ENCODE data around the gene PDLIM1.

The PDLIM1 gene

GRCh38 chr10:95244152-95244551, 46.7 kb downstream of the PDLIM1 start:
- Histone ChIP-seq H3K9me3 (replicated peaks; ENCODE audit: insufficient read depth, low read length) (no peaks in the 10 kb centered on the region), H3K79me2 (ENCODE audit: low read length) (peaks cover 34% of the 10 kb centered on the region), H3K4me1 (ENCODE audit: low read length) (peaks cover 48% of the 10 kb centered on the region), H3F3A (ENCODE audit: insufficient read depth, low read length) (peaks cover 35% of the 10 kb centered on the region), H2AFZ (ENCODE audit: low read length) (no peak overlapping the region), H3K4me2 (ENCODE audit: low read depth, low read length) (no peak overlapping the region), H3K27ac (ENCODE audit: low read length) (peak overlapping the region; percentile 14; the same call in 1 of the 2 replicates), H4K20me1 (ENCODE audit: insufficient read depth, low read length) (no peaks in the 10 kb centered on the region), H3K36me3 (replicated peaks; ENCODE audit: insufficient read depth, low read length) (no peaks in the 10 kb centered on the region), H3K9me2 (replicated peaks; ENCODE audit: insufficient read depth, low read length) (no peaks in the 10 kb centered on the region), H3K4me3 (ENCODE audit: low read length) (no peak overlapping the region), H3K9ac (ENCODE audit: low read length) (no peak overlapping the region), H3K27me3 (replicated peaks; ENCODE audit: insufficient read depth, low read length) (no peaks in the 10 kb centered on the region)
- TF ChIP-seq EZH2phosphoT487 (IDR thresholded peaks at IDR 0.05; ENCODE audit: low read length) (no peak), EZH2 (optimal IDR thresholded peaks at IDR 0.05; ENCODE audit: low read depth, low read length) (no peak), CTCF (IDR thresholded peaks at IDR 0.05; ENCODE audit: low read length) (no peak)
- DNase-seq = peak; percentile 47

DNA sequence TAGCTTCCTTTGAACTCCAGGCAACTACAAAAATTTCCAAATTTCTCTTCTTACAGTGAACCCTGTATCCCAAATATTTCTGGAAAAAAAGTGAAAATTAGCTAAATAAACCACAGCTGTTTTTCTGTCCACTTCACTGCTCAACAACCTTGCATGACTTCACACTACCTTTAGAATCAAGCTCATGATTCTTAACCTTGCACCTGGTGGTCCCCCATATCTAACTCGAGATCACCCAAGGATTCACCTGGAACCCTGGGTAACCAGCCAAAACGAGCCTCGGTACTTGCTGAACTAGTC, 47.5 kb downstream of the PDLIM1 start:
- no peaks in the 10 kb centered on the region; the same call in 1 of the 2 replicates for H3K36me3 ChIP-seq (replicated peaks; ENCODE audit: insufficient read depth, low read length)
- H4K20me1 ChIP-seq (ENCODE audit: insufficient read depth, low read length) = no peaks in the 10 kb centered on the region
- H3K79me2 ChIP-seq (ENCODE audit: low read length) = peaks cover 28% of the 10 kb centered on the region
- H3K4me1 ChIP-seq (ENCODE audit: low read length) = peaks cover 48% of the 10 kb centered on the region
- H3K4me2 ChIP-seq (ENCODE audit: low read depth, low read length) = no peak overlapping the region
- no peaks in the 10 kb centered on the region for H3K27me3 ChIP-seq (replicated peaks; ENCODE audit: insufficient read depth, low read length)
- H3K9ac ChIP-seq (ENCODE audit: low read length) = no peak overlapping the region
- H3K27ac ChIP-seq (ENCODE audit: low read length) = no peak overlapping the region
- no peaks in the 10 kb centered on the region for H3K9me2 ChIP-seq (replicated peaks; ENCODE audit: insufficient read depth, low read length)
- TF ChIP-seq CTCF (IDR thresholded peaks at IDR 0.05; ENCODE audit: low read length) = no peak
- no peak for TF ChIP-seq EZH2 (optimal IDR thresholded peaks at IDR 0.05; ENCODE audit: low read depth, low read length)
- no peak for TF ChIP-seq EZH2phosphoT487 (IDR thresholded peaks at IDR 0.05; ENCODE audit: low read length)
- no peak overlapping the region for H2AFZ ChIP-seq (ENCODE audit: low read length)
- H3F3A ChIP-seq (ENCODE audit: insufficient read depth, low read length) = peaks cover 35% of the 10 kb centered on the region
- no peaks in the 10 kb centered on the region for H3K9me3 ChIP-seq (replicated peaks; ENCODE audit: insufficient read depth, low read length)
- DNase-seq = no peak
- H3K4me3 ChIP-seq (ENCODE audit: low read length) = no peak overlapping the region

DNA sequence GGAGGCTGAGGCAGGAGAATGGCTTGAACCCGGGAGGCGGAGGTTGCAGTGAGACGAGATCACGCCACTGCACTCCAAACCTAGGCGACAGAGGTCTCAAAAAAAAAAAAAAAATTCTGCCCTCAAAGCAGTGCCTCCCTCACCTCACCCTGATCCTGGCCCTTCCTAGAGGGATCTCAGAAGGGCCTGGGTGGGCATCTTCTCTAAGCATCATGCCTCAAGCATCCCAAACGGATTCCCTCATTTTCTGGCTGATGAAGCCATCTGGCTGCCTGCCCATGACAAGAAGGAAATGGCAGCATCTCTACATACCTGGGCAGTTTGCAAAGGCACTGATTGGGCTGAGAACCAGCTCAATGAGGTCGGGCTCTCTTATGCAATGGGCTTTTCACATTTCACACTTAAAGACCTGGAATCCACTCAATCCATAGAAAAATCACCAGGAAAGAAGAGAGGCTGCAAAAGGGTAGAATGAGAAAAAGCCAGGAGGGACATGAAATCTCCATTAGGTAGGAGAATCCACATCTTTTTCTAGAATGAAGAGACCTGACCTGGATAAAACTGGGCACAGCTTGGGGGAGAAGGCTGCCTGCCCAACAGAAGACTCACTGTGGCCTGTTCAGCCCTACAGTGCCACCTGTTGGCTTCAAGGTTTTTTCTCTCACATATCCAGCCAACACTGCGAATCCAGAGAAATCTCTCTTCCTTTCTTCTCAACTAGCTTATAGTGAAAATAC, 48.1 kb downstream of the PDLIM1 start:
- no peak overlapping the region for H3K4me3 ChIP-seq (ENCODE audit: low read length)
- no peak for TF ChIP-seq EZH2phosphoT487 (IDR thresholded peaks at IDR 0.05; ENCODE audit: low read length)
- peak; percentile 63 for TF ChIP-seq CTCF (IDR thresholded peaks at IDR 0.05; ENCODE audit: low read length)
- TF ChIP-seq EZH2 (optimal IDR thresholded peaks at IDR 0.05; ENCODE audit: low read depth, low read length) = no peak
- H3K9me2 ChIP-seq (replicated peaks; ENCODE audit: insufficient read depth, low read length) = no peaks in the 10 kb centered on the region
- no peaks in the 10 kb centered on the region for H4K20me1 ChIP-seq (ENCODE audit: insufficient read depth, low read length)
- H3K4me1 ChIP-seq (ENCODE audit: low read length) = peaks cover 44% of the 10 kb centered on the region
- peak; percentile 35 for DNase-seq
- H2AFZ ChIP-seq (ENCODE audit: low read length) = no peak overlapping the region
- H3F3A ChIP-seq (ENCODE audit: insufficient read depth, low read length) = peaks cover 35% of the 10 kb centered on the region
- no peak overlapping the region for H3K4me2 ChIP-seq (ENCODE audit: low read depth, low read length)
- H3K36me3 ChIP-seq (replicated peaks; ENCODE audit: insufficient read depth, low read length) = no peaks in the 10 kb centered on the region; the same call in 1 of the 2 replicates
- no peak overlapping the region for H3K9ac ChIP-seq (ENCODE audit: low read length)
- no peaks in the 10 kb centered on the region for H3K9me3 ChIP-seq (replicated peaks; ENCODE audit: insufficient read depth, low read length)
- peaks cover 28% of the 10 kb centered on the region for H3K79me2 ChIP-seq (ENCODE audit: low read length)
- H3K27ac ChIP-seq (ENCODE audit: low read length) = no peak overlapping the region
- H3K27me3 ChIP-seq (replicated peaks; ENCODE audit: insufficient read depth, low read length) = no peaks in the 10 kb centered on the region
